Breast epithelium (tissue), 4 donors: Measurements from ENCODE around the gene FHOD1. TPM values are rescaled to one million over a fixed set of nuclear protein-coding genes. Genes with fewer than 3 reads are reported as not detected.

Source experiments
- DNase-seq, 2 donors: peaks; one replicate each; pipeline ENCODE4 v3.0.0-alpha.2; 2019; ENCODE audit warnings: low spot score in 2 of 2
- H3K27ac ChIP-seq, 2 donors: fragments of 200-600 bp; sonication (generic) in 1 of 2; one replicate each; pipeline ENCODE4 v1.5.1; 2016 to 2019; ENCODE audit warnings: mild to moderate bottlenecking in 1 of 2
- H3K27me3 ChIP-seq, 2 donors: fragments of 200-600 bp; sonication (generic) in 1 of 2; one replicate each; pipeline versions ENCODE4 v1.5.1 to v1.6.0; 2017 to 2019; ENCODE audit warnings: control low read depth in 1 of 2, mild to moderate bottlenecking in 1 of 2
- H3K36me3 ChIP-seq: fragments of 200-600 bp; one replicate; pipeline ENCODE4 v1.5.1; 2019
- H3K4me1 ChIP-seq, 2 donors: fragments of 200-600 bp; sonication (generic); one replicate each; pipeline ENCODE4 v1.5.1; 2016 to 2019; ENCODE audit warnings: control low read depth in 1 of 2
- H3K4me3 ChIP-seq, 3 donors: fragments of 200-600 bp; sonication (generic); 1 replicate in 2 of 3; 2 replicates in 1 of 3; pipeline ENCODE4 v1.5.1; 2016 to 2019; ENCODE audit warnings: mild to moderate bottlenecking in 3 of 3, moderate library complexity in 2 of 3
- H3K9me3 ChIP-seq, 2 donors: fragments of 200-600 bp; sonication (generic) in 1 of 2; one replicate each; pipeline ENCODE4 v1.5.1; 2016 to 2019; ENCODE audit warnings: control low read depth in 1 of 2
- POLR2A ChIP-seq: fragments of 450-650 bp; IDR thresholded peaks from one replicate; pipeline ENCODE4 v1.6.1; 2016; ENCODE audit warnings: antibody characterized with exemption, mild to moderate bottlenecking, moderate library complexity
- POLR2AphosphoS5 ChIP-seq, 3 donors: sonication (generic); formaldehyde crosslinking; IDR thresholded peaks; one replicate each; pipeline ENCODE4 v1.6.1; 2017; ENCODE audit warnings: antibody characterized with exemption in 3 of 3
- intact Hi-C: fragments of 100-400 bp; cut with DNase I; formaldehyde crosslinking; loops from one replicate; pipeline ENCODE4 v1.15.1; 2023; ENCODE audit warnings: low total_unique reads
- total RNA-seq, 3 donors: library from RNA; depleted of rRNA; stranded (reverse); fragments of >200 nt; gene quantifications; one replicate each; pipeline ENCODE4 v1.1.0, GENCODE V29; 2016
- TF ChIP-seq, protein P1 (sequence below), 3 donors: fragments of 450-650 bp; IDR thresholded peaks; one replicate each; pipeline ENCODE4 v1.5.1; 2016 to 2017; ENCODE audit warnings: antibody characterized with exemption in 3 of 3, mild to moderate bottlenecking in 3 of 3, moderate library complexity in 3 of 3

The FHOD1 gene
- total RNA-seq, 3 donors from 2014 or later, result 19.3 to 25.9 (median 22.6) TPM

DNA sequence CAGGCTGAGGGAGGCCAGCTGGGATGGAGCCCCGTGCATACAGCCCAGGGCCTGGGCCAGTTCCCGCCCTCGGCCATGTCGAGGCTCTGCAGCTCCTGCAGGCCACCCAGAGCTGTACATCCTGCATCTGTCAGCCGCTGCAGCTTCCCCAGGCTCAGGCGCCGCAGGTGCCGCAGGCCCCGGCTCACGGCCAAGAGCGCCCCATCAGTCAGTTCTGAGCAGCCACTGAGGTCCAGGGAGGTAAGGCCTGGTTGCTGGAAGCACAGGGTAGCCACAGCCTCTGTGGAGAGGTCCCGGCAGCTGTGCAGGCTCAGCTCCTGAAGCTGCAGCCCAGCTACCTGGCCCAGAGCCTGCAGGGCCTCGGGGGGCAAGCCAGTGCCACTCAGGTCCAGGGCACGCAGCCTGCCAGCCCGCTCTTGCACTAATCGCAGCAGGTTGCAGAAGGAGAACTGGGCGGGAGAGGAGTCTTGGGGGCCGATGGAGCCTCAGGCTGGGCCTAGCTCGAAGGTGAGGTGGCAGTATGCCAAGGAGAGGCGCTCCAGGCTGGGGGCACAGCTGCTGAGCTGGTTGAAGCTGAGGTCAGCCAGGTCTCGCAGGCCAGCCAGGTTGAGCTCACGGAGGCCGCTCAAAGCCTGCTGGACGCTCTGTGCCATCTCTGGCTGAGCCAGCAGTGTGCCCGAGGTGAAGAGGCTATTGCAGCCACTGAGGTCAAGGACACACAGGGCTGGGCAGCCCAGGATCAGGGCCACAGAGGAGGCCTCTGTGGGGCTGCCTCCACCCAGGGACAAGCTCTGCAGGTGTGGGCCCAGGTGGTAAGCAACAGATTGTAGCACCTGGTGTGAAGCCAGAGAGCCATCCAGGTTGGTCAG is 37.0 kb downstream of the FHOD1 start:
- Histone ChIP-seq H3K36me3 (no peaks in the 10 kb centered on the region), H3K27ac (no peak overlapping the region), H3K27me3 (no peaks in the 10 kb centered on the region), H3K4me1 (no peaks in the 10 kb centered on the region), H3K9me3 (no peaks in the 10 kb centered on the region), H3K4me3 (no peak overlapping the region)
- no peak for TF ChIP-seq POLR2AphosphoS5 (IDR thresholded peaks at IDR 0.05)
- TF ChIP-seq, protein P1, sequence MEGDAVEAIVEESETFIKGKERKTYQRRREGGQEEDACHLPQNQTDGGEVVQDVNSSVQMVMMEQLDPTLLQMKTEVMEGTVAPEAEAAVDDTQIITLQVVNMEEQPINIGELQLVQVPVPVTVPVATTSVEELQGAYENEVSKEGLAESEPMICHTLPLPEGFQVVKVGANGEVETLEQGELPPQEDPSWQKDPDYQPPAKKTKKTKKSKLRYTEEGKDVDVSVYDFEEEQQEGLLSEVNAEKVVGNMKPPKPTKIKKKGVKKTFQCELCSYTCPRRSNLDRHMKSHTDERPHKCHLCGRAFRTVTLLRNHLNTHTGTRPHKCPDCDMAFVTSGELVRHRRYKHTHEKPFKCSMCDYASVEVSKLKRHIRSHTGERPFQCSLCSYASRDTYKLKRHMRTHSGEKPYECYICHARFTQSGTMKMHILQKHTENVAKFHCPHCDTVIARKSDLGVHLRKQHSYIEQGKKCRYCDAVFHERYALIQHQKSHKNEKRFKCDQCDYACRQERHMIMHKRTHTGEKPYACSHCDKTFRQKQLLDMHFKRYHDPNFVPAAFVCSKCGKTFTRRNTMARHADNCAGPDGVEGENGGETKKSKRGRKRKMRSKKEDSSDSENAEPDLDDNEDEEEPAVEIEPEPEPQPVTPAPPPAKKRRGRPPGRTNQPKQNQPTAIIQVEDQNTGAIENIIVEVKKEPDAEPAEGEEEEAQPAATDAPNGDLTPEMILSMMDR (IDR thresholded peaks at IDR 0.05), result no peak
- no peak for TF ChIP-seq POLR2A
- DNase-seq, result no peak
- intact Hi-C loops, result no loop called here

- Histone ChIP-seq H3K4me3 (no peak overlapping the region), H3K27me3 (no peaks in the 10 kb centered on the region), H3K27ac (no peak overlapping the region), H3K4me1 (no peaks in the 10 kb centered on the region), H3K9me3 (no peaks in the 10 kb centered on the region), H3K36me3 (no peaks in the 10 kb centered on the region)
- intact Hi-C loops, result no loop called here
- DNase-seq, result no peak
- TF ChIP-seq POLR2AphosphoS5 (IDR thresholded peaks at IDR 0.05) (no peak), POLR2A (no peak)
- TF ChIP-seq, protein P1 (IDR thresholded peaks at IDR 0.05), result no peak
These were observed 37.7 kb downstream of the FHOD1 start for GRCh38 chr16:67209565-67209964.

- H3K9me3 ChIP-seq, result no peaks in the 10 kb centered on the region
- no peaks in the 10 kb centered on the region for H3K27me3 ChIP-seq
- no peak for DNase-seq
- no peaks in the 10 kb centered on the region for H3K4me1 ChIP-seq
- no peak overlapping the region for H3K27ac ChIP-seq
- intact Hi-C loops, result no loop called here
- H3K4me3 ChIP-seq, result no peak overlapping the region
- TF ChIP-seq, protein P1 (IDR thresholded peaks at IDR 0.05), result no peak
- TF ChIP-seq POLR2AphosphoS5 (IDR thresholded peaks at IDR 0.05) (no peak), POLR2A (no peak)
- H3K36me3 ChIP-seq, result peaks cover 4% of the 10 kb centered on the region
These were observed 39.0 kb downstream of the FHOD1 start for GRCh38 chr16:67208154-67208896.

GRCh38 chr16:67207249-67208091 is 39.8 kb downstream of the FHOD1 start:
- DNase-seq, result no peak
- peaks cover 8% of the 10 kb centered on the region for H3K36me3 ChIP-seq
- H3K27me3 ChIP-seq, result no peaks in the 10 kb centered on the region
- TF ChIP-seq, protein P1 (IDR thresholded peaks at IDR 0.05), result no peak
- no peak for TF ChIP-seq POLR2A
- no peak for TF ChIP-seq POLR2AphosphoS5 (IDR thresholded peaks at IDR 0.05)
- H3K27ac ChIP-seq, result no peak overlapping the region
- no peaks in the 10 kb centered on the region for H3K4me1 ChIP-seq
- intact Hi-C loops, result no loop called here
- no peak overlapping the region for H3K4me3 ChIP-seq
- no peaks in the 10 kb centered on the region for H3K9me3 ChIP-seq
